HG03469 (cell line): ENCODE measurements around the gene IL17C.

Source experiments
- ATAC-seq: cut with Tn5 transposase; IDR thresholded peaks from one replicate; pipeline ENCODE4 v1.9.1; 2021; ENCODE audit warnings: mild to moderate bottlenecking, moderate library complexity, moderate number of reproducible peaks; ENCODE audit not compliant: unreplicated experiment

Gene IL17C

DNA sequence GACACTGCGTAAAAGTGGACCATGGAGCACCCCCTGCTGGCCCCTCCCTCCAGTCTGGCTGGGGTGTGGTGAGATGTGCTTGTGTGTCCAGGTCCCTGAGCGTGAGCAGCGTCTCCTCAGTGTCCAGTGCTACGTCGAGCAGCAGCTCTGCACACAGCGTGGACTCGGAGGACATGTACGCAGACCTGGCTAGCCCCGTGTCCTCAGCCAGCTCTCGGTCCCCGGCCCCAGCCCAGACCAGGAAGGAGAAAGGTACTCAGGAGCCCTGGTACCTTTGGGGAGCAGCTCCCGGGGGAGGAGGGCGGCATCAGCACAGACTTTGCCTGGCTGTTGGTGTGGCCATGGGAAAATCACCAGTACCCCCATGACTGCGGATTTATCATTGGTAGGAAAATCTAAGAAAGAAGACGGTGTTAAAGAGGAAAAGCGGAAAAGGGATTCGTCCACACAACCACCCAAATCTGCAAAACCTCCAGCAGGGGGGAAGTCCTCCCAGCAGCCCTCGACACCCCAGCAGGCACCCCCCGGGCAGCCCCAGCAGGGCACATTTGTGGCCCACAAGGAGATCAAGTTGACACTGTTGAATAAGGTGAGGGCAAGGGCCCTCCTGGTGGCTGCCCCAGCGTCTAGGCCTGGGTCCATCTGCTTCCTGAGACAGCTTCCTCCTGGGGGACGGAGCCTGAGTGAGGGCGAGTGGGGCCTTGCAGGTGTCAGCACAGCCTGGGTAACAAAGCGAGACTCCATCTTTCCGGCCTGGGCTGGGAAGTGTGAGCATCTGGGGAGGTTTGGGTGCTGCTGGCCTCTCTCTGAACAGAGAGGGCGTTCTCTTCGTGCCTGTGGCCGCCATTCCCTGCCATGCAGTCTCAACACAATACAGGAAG lies 10.6 kb upstream of the IL17C start:
- no peak for ATAC-seq

DNA sequence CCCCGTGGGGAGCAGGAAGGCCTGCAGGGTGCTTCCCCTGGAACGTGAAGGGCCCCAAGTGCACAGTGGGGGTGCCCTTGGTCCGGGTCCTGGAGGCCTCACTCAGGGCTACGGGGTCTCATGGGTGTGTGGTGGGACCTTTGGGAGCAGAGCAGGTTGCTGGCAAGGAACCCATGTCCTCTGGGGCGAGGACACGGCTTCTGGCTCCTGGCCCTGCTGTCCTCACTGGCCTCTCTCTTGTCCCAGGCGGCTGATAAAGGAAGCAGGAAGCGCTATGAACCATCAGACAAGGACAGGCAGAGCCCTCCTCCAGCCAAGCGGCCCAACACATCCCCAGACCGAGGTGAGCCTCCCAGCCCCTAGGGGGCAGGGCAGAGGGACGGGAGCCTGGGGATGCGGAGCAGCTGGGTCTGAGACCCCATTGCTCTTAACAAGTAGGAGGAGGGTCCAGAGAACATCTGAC lies 9.8 kb upstream of the IL17C start:
- ATAC-seq, result no peak

DNA sequence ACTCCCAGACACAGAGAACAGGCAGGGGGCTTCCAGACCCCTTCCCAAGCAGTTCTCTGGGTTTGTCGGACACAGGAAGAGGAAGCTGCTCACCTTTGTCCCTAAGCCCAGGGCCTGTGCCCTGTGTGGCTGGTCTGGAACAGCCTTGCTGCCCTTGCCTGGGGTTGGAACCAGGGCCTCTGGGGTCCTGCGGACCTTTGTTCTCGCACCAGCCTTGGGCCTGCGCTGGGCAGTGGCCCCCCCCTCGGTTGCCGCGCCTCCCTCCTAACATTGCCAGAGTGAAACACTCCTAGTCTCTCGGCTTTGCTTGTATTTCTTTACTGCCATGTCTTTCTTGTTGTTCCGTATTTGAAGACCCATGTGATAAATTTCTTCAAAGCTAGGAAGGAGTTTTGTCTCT lies 8.5 kb upstream of the IL17C start:
- no peak for ATAC-seq

DNA sequence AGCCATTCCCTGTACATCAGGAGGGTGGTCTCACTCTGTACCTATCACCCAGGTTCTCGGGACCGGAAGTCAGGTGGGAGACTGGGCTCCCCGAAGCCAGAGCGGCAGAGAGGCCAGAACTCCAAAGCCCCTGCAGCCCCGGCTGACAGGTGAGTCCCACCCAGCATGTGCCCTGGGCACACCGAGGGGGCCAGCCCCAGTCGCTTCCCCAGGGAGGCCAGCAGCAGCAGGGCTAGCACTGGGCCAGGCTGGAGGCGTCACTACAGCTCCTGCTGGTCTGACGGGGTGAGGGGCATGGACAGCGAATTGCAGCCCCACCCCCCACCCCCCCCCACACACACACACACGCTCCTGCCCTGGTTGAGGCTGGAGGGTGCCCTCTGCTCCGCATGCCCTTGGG lies 7.9 kb upstream of the IL17C start:
- no peak for ATAC-seq

DNA sequence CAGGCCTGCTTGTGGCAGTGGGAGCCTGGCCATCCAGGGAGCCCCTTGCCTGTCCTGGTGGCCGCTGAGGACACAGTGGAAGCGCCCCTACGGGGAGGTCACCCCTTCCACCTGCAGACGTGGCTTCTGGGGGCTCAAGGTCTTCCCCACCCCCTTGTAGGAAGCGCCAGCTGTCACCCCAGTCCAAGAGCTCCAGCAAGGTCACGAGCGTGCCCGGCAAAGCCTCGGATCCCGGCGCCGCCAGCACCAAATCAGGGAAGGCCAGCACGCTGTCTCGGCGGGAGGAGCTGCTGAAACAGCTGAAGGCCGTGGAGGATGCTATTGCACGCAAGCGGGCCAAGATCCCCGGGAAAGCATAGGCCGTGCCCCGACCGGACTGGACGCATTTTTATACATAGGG lies 7.4 kb upstream of the IL17C start:
- no peak for ATAC-seq

DNA sequence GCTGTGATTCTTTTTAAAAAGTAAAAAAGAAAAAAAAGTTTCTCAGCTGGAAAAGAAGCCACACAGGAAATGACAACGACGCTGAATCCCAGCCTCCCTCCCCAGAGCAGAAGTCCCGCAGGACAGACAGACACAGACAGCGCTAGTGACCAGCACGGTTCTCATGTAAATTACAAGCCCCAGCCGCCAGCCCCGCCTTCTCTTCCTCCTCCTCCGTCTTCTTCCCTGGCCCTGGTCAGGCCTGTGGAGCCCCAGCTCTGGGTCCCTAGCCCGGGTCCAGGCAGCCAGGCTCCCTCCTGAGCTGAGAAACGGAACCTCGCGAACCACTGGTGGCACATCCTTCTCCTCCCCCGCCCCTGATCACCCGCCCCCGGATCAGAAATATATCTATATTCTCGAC lies 7.0 kb upstream of the IL17C start:
- ATAC-seq, result no peak

DNA sequence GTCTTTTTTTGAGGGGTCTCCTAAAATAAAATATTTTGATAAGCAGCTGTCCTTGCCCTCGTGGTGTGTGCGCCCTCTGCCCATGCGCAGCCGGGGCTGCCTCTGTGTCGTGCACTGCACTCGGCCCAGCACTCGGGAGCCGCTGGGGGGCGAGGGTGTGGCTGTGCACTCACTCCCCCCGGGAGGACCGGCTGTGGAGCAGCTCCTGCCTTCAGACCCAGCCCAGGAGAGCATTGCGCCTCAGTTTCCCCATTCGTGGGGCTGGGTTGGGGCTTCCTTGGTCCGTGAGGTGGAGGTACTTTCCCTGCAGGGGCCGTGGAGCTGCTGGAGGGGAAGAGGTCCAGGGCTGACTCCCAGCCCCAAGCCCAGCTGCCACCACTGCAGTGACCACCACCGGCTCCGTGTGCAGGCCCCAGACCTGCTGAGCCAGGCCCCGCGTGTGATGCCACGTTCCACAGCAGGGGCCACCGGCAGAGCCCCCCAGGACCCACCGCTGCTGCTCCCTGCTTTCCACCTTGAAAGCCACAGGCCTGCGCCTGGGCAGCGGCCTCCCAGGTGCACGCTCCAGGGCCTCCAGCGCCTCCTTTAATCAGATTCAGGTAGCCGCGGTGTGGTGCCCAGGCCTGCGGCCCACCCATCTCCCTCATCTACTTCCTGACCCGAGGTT lies 6.3 kb upstream of the IL17C start:
- ATAC-seq, result no peak

DNA sequence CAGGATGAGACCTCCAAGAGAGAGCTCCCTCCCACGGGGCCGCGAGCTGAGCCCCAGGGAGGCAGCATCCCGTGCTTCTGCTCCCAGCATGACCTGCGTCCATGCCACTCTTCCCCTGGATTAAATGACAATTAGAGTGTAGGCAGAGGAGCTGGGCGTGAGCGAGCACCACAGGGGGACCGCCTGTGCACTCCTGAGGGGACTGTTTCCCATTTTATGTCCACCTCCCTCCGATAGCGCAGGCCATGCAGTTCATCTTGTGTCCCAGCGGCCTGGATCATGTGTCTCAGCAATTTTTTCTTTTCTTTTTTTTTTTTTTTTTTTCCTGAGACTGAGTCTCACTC lies 5.8 kb upstream of the IL17C start:
- ATAC-seq, result no peak

DNA sequence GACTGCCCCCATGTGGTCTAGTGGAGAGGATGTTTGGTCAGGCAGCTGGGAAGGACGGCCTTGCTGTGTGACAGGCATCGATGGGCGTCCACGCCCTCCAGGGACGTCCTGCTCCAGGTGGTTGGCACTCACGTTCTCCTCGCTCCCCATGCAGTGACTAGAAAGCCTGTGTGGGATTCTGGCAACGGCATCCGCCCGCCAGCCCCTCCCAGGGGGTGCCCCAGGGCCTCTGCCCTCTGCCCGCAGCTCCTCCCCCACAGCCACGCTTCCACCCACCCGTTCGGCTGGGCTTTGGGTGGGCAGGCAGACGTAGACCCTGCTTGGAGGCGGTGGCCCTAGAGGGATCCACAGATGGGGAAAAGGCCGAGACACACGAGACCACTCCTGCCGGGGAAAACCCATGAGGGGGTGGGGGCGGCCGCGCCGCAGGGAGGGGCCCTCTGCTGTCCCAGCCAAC lies 4.7 kb upstream of the IL17C start:
- ATAC-seq, result no peak

DNA sequence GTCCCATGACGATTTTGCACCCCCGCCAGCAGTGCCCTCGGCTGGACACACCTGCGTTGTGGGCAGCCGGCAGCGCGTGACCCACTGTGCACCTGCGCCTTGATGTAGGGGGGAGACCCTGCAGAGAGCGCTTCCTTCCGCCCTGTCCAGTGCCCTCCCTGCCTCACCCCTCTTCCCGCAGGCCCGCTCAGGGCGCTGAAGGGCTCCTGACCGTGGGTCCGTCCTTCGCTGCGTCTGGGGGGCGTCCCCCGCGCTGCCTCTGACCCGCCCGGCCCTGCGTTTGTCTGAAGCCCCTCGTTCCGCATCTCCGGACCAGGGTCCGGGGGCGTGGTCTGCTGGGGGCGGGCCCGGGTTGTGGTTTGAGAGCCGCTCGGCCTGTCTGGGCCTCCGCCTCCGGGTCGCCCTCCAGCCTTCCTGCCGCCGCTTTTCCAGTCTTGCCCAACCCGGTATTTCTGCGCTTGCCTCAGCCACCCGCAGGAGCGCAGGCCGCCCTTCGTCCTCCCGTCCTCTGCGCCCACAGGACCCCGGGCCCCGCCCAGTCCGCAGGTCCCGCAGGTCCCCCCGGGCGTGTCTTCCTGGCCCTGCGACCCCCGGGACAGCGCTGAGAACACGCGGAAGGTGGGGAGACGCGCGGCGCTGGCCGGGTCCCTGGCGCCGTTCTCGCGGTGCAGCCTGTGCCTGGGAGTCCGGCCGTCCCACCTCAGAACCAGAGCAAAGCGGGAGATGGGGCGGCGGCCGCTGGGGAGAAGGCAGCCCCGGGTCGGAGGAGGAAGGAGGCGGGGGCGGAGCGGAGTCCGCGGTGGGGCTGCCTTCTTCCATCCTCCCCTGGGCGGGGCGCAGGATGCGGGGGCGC lies 4.0 kb upstream of the IL17C start:
- no peak for ATAC-seq

DNA sequence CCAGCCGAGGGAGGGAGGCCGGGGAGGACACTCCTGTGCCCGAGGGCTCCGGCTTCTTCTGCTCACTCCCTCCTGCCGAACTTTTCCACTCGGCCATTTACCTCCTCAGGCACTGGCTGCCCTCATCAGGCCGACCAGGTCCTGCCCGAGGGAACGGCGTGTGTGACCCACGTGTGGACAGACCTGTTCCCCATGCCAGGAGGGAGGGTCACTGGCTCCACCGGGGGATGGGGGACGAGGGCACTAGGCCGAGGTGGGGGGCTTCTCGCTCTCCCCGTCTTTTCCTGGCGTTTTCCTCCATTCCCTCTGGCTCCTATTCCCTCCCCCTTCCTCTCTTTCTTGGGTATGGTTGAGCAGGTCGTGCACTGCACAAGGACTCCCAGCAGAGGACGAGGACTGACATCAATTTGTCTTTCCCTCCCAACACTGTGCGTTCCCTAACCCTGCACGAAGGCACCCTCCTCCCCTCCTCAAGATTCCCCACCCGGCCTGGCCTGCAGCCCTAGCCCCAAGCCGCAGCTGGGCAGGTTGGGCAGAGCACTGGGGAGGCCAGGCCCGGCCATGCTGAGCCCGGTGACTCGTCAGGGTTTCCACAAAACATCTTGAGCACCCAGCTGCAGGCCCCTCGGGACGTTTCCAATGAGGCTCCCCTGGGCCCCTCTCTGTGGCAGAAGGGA lies 3.2 kb upstream of the IL17C start:
- ATAC-seq, result no peak

DNA sequence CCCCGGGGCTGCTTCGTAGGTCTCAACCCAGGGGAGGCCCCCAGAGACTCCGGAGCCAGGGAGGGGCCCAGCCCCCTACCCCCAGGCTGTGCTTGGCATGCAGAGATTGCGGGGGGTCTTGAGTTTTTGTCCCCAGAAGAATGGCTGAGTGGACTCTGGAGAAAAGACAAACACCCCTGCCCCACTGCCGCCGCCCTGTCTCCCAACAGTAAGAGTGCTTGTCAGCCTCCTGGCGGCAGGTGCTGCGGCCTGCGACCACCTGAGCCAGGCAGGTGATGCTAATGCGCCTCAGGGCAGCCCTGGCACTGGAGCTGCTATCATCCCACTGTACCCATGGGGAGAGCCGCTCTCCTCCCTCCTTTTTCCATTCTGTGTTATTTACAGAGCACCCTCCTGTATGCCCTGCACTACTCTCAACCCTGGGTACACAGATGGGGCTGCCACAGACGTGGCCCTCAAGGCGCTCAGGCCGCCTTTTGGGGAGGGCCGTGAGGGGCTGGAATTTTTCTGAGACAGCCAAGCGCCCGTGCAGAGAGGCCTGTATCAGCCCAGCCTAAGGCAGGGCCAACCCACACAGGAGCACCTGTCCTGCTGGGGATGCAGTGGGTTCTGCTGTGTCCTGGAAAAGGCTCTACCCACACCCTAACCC lies 2.6 kb upstream of the IL17C start:
- ATAC-seq, result no peak

DNA sequence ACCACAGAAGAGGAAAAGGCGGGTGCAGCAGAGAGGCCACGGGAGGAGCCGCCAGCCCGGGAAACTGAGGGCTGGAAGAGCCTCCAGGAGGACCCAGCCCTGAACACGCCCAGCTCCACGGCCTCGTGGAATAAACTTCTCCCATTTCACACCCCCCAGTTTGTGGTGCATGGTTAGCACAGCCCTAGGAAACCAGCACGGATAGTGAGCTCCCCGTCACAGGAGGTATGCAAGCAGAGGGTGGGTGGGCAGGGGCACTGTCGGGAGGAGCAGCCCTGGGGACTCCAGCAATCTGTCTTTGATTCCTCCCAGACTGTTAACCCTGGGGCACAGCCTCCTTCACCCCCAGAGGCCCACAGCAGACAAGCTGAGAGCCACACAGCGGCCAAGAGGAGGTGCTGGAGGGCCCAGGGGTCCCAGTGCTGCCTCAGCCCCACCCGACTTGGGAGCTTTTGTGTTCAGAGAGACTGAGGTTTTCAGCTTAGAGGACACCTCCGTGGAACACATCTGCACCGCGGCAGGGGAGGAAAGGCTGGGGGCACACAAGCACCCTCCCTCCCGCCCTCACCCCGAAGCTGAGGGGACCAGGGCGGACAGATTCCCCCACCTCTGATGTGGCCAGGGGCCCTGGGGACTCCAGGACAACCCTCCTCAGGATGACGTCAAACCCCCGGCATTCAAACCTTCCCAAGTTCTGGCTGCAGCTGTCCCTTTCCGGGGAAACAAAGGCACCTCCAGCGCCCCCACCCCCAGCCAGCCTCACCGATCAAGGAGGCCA lies 1.7 kb upstream of the IL17C start:
- ATAC-seq, result no peak

DNA sequence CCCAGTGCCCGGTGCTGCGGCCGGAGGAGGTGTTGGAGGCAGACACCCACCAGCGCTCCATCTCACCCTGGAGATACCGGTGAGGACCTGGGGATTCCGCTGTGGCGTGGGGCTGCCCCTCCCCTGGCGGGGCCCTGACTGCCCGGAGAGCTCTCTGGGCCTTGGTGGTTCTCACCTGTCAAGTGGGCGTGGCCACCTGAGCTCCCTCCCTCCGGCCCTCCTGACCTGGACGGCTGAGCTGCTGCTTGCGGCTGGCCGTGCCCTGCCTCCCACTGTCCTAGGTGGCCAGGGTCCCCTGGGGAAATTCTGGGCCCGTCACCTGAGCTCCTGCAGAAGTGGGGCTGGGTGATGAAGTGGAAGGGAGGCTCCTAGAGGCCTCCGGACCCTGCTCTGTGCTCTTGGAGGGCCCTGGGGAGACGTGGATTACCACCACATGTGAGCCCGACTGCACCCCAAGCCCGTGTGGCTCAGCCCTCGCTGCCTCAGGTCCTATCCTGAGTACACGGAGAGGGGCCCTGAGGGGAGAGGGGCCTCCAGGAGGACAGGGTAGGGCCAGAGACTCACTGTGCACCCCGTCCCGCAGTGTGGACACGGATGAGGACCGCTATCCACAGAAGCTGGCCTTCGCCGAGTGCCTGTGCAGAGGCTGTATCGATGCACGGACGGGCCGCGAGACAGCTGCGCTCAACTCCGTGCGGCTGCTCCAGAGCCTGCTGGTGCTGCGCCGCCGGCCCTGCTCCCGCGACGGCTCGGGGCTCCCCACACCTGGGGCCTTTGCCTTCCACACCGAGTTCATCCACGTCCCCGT lies 1.1 kb downstream of the IL17C start:
- no peak for ATAC-seq

DNA sequence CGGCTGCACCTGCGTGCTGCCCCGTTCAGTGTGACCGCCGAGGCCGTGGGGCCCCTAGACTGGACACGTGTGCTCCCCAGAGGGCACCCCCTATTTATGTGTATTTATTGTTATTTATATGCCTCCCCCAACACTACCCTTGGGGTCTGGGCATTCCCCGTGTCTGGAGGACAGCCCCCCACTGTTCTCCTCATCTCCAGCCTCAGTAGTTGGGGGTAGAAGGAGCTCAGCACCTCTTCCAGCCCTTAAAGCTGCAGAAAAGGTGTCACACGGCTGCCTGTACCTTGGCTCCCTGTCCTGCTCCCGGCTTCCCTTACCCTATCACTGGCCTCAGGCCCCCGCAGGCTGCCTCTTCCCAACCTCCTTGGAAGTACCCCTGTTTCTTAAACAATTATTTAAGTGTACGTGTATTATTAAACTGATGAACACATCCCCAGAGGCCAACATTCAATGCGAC lies 1.7 kb downstream of the IL17C start:
- no peak for ATAC-seq

DNA sequence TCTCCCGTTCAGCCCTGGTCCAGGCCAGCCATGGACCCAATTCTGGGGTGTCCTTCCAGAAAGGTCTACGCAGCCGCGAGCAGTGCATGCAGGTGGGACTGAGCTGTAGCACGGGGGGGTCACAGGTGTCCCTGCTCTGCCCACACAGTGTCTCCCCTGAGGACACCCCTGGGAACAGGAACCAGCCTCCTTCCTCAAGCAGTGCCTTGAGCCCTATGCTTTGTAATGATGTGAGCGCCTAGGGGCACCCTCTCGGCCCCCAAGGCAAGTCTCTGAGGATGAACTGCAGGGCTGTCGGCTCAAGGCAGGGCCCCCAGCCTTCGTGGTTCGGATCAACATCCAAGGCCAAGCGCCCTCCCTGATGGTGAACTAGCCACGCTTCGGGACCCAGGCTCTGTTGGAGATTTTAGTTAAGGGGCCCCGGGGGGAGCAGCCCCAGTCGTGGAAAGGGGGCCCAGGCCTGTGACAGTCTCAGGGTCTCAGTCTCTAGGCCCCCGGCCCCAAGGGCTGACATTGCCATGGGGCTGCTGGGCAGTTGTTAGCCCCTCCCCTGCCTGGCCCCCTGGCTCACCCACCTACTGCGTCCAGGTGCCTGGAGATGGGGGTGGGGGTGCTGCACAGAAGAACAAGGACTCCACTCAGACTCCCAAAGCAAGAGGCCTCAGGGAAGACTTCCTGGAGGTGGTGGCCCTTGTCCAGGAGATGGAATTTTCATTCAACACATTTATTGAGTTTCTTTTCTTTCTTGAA lies 2.3 kb downstream of the IL17C start:
- no peak for ATAC-seq

DNA sequence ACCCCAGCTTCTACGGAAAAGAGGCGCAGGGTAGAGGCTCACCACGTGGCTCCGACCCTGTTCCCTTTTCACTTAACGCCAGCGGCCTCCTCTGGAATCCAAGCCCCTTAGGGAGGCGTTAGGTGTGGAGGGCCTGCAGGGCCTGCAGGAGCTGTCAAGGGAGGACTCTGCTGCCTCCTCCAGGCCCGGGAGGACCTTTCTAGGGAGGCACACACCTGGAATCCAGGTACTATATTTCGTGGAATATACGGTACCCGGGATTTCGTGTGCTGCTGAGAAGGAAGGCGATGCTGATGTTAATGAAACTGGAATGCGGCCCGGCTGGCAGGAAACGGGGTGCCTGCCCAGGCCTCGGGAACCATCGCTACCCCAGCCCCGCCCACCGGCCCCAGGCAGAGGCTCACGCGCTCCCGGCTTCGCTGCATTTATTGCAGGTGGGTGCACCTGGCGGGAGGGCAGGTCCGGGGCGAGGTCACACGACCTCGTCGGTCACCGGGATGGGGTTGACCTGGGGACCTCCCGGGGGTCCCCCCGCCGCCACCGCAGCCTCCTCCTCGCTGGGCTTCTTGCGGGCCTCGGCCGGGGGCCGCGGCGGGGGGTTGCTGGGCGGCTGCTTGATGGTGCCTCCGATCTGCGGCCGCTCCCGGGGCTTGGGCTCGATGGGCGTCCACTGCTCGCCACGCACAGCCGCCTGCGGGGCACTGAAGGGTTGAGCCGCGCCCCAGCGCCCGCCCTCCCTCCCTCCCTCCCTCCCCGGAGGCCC lies 4.7 kb downstream of the IL17C start:
- ATAC-seq, result no peak

DNA sequence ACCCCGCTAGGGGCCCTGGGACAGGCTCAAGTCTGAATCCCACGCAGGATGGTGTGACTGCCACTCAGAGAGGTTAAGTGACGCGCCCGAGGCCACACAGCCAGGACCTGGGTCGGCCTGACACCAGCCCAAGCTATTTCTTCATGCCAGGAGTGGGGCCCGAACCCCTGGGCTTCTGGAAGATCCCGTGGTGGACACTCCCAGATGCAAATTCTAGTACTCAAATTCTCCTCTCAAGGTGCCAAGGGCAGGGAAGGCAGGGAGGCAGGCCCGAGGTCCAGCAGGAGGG lies 5.2 kb downstream of the IL17C start:
- no peak for ATAC-seq
